Breast epithelium (tissue), 4 donors: Measurements from ENCODE around the gene KCNIP4. TPM values are rescaled to one million over a fixed set of nuclear protein-coding genes. Genes with fewer than 3 reads are reported as not detected.

Source experiments
- DNase-seq, 2 donors: peaks; one replicate each; pipeline ENCODE4 v3.0.0-alpha.2; 2019; ENCODE audit warnings: low spot score in 2 of 2
- H3K27ac ChIP-seq, 2 donors: fragments of 200-600 bp; sonication (generic) in 1 of 2; one replicate each; pipeline ENCODE4 v1.5.1; 2016 to 2019; ENCODE audit warnings: mild to moderate bottlenecking in 1 of 2
- H3K27me3 ChIP-seq, 2 donors: fragments of 200-600 bp; sonication (generic) in 1 of 2; one replicate each; pipeline versions ENCODE4 v1.5.1 to v1.6.0; 2017 to 2019; ENCODE audit warnings: control low read depth in 1 of 2, mild to moderate bottlenecking in 1 of 2
- H3K36me3 ChIP-seq: fragments of 200-600 bp; one replicate; pipeline ENCODE4 v1.5.1; 2019
- H3K4me1 ChIP-seq, 2 donors: fragments of 200-600 bp; sonication (generic); one replicate each; pipeline ENCODE4 v1.5.1; 2016 to 2019; ENCODE audit warnings: control low read depth in 1 of 2
- H3K4me3 ChIP-seq, 3 donors: fragments of 200-600 bp; sonication (generic); 1 replicate in 2 of 3; 2 replicates in 1 of 3; pipeline ENCODE4 v1.5.1; 2016 to 2019; ENCODE audit warnings: mild to moderate bottlenecking in 3 of 3, moderate library complexity in 2 of 3
- H3K9me3 ChIP-seq, 2 donors: fragments of 200-600 bp; sonication (generic) in 1 of 2; one replicate each; pipeline ENCODE4 v1.5.1; 2016 to 2019; ENCODE audit warnings: control low read depth in 1 of 2
- CTCF ChIP-seq, 3 donors: fragments of 450-650 bp; IDR thresholded peaks; one replicate each; pipeline ENCODE4 v1.5.1; 2016 to 2017; ENCODE audit warnings: antibody characterized with exemption in 3 of 3, mild to moderate bottlenecking in 3 of 3, moderate library complexity in 3 of 3
- POLR2A ChIP-seq: fragments of 450-650 bp; IDR thresholded peaks from one replicate; pipeline ENCODE4 v1.6.1; 2016; ENCODE audit warnings: antibody characterized with exemption, mild to moderate bottlenecking, moderate library complexity
- POLR2AphosphoS5 ChIP-seq, 3 donors: sonication (generic); formaldehyde crosslinking; IDR thresholded peaks; one replicate each; pipeline ENCODE4 v1.6.1; 2017; ENCODE audit warnings: antibody characterized with exemption in 3 of 3
- intact Hi-C: fragments of 100-400 bp; cut with DNase I; formaldehyde crosslinking; loops from one replicate; pipeline ENCODE4 v1.15.1; 2023; ENCODE audit warnings: low total_unique reads
- total RNA-seq, 3 donors: library from RNA; depleted of rRNA; stranded (reverse); fragments of >200 nt; gene quantifications; one replicate each; pipeline ENCODE4 v1.1.0, GENCODE V29; 2016

KCNIP4 gene
- total RNA-seq, 3 donors from 2014 or later: 0.44 to 0.66 TPM; not detected in 1

GRCh38 chr4:21989351-21989750 is 40.8 kb upstream of the KCNIP4 start:
- Histone ChIP-seq H3K27me3 (no peaks in the 10 kb centered on the region), H3K4me3 (no peak overlapping the region), H3K9me3 (no peaks in the 10 kb centered on the region), H3K4me1 (no peaks in the 10 kb centered on the region), H3K36me3 (no peaks in the 10 kb centered on the region), H3K27ac (no peak overlapping the region)
- no peak for DNase-seq
- TF ChIP-seq POLR2AphosphoS5 (IDR thresholded peaks at IDR 0.05) (no peak), POLR2A (no peak), CTCF (IDR thresholded peaks at IDR 0.05) (no peak)
- intact Hi-C loops: no loop called here

GRCh38 chr4:21986307-21986706 is 37.7 kb upstream of the KCNIP4 start:
- Histone ChIP-seq H3K4me1 (no peaks in the 10 kb centered on the region), H3K27ac (no peak overlapping the region), H3K4me3 (no peak overlapping the region), H3K27me3 (no peaks in the 10 kb centered on the region), H3K9me3 (no peaks in the 10 kb centered on the region), H3K36me3 (no peaks in the 10 kb centered on the region)
- TF ChIP-seq POLR2AphosphoS5 (IDR thresholded peaks at IDR 0.05): no peak
- no peak for TF ChIP-seq CTCF (IDR thresholded peaks at IDR 0.05)
- TF ChIP-seq POLR2A: no peak
- intact Hi-C loops: no loop called here
- DNase-seq: no peak

- Histone ChIP-seq H3K4me1 (no peaks in the 10 kb centered on the region), H3K27me3 (no peaks in the 10 kb centered on the region), H3K27ac (no peak overlapping the region), H3K4me3 (no peak overlapping the region), H3K9me3 (no peaks in the 10 kb centered on the region), H3K36me3 (peaks cover 3% of the 10 kb centered on the region)
- TF ChIP-seq CTCF (IDR thresholded peaks at IDR 0.05) (no peak), POLR2A (no peak), POLR2AphosphoS5 (IDR thresholded peaks at IDR 0.05) (no peak)
- DNase-seq: no peak
- intact Hi-C loops: no loop called here
Measured at GRCh38 chr4:21982087-21982486, 33.5 kb upstream of the KCNIP4 start.

- Histone ChIP-seq H3K27ac (no peak overlapping the region), H3K4me3 (no peak overlapping the region), H3K9me3 (peaks cover 0 to 15% of the 10 kb centered on the region in 2 donors), H3K4me1 (no peaks in the 10 kb centered on the region), H3K27me3 (no peaks in the 10 kb centered on the region), H3K36me3 (peaks cover 3% of the 10 kb centered on the region)
- intact Hi-C loops: loop anchor here (2.0 kb wide), 1 partner anchor 58 kb away; no protein-coding TSS in a partner anchor
- TF ChIP-seq POLR2A (no peak), CTCF (IDR thresholded peaks at IDR 0.05) (no peak), POLR2AphosphoS5 (IDR thresholded peaks at IDR 0.05) (no peak)
- no peak for DNase-seq
Measured at GRCh38 chr4:21979196-21979595, 30.6 kb upstream of the KCNIP4 start.

GRCh38 chr4:21976166-21976565 is 27.6 kb upstream of the KCNIP4 start:
- no peak overlapping the region for H3K27ac ChIP-seq
- no peaks in the 10 kb centered on the region for H3K27me3 ChIP-seq
- DNase-seq: no peak
- H3K4me1 ChIP-seq: no peaks in the 10 kb centered on the region
- no peak for TF ChIP-seq POLR2AphosphoS5 (IDR thresholded peaks at IDR 0.05)
- TF ChIP-seq CTCF (IDR thresholded peaks at IDR 0.05): no peak
- no peak for TF ChIP-seq POLR2A
- no peak overlapping the region for H3K4me3 ChIP-seq
- intact Hi-C loops: no loop called here
- peaks cover 3% of the 10 kb centered on the region for H3K36me3 ChIP-seq
- H3K9me3 ChIP-seq: peaks cover 0 to 15% of the 10 kb centered on the region in 2 donors
